Measurements from ENCODE around the gene SNTG2. TPM values are rescaled to one million over a fixed set of nuclear protein-coding genes. Genes with fewer than 3 reads are reported as not detected.

The SNTG2 gene
- total RNA-seq, 1 donor from 2014 or later = 0.47 TPM

- H3K36me3 ChIP-seq = no peaks in the 10 kb centered on the region
- H3K4me3 ChIP-seq = no peak overlapping the region
- no peaks in the 10 kb centered on the region for H3K9me3 ChIP-seq (replicated peaks)
- no peak overlapping the region for H3K27ac ChIP-seq (replicated peaks)
- DNase-seq = no peak
- peaks cover 9% of the 10 kb centered on the region for H3K27me3 ChIP-seq (ENCODE audit: low read depth)
- no peaks in the 10 kb centered on the region for H3K4me1 ChIP-seq
- no peak for TF ChIP-seq CTCF (IDR thresholded peaks at IDR 0.05; ENCODE audit: borderline replicate concordance)
- intact Hi-C loops (cut with micrococcal nuclease) = no loop called here
Observed at GRCh38 chr2:1305342-1306013, 354.8 kb downstream of the SNTG2 start.

GRCh38 chr2:1306014-1306686, 355.5 kb downstream of the SNTG2 start:
- Histone ChIP-seq H3K9me3 (replicated peaks) (no peaks in the 10 kb centered on the region), H3K36me3 (no peaks in the 10 kb centered on the region), H3K4me1 (no peaks in the 10 kb centered on the region), H3K27ac (replicated peaks) (no peak overlapping the region), H3K4me3 (no peak overlapping the region), H3K27me3 (ENCODE audit: low read depth) (peaks cover 5% of the 10 kb centered on the region)
- DNase-seq = no peak
- intact Hi-C loops (cut with micrococcal nuclease) = no loop called here
- no peak for TF ChIP-seq CTCF (IDR thresholded peaks at IDR 0.05; ENCODE audit: borderline replicate concordance)

- Histone ChIP-seq H3K27me3 (ENCODE audit: low read depth) (peaks cover 5% of the 10 kb centered on the region), H3K9me3 (replicated peaks) (no peaks in the 10 kb centered on the region), H3K4me3 (no peak overlapping the region), H3K36me3 (no peaks in the 10 kb centered on the region), H3K4me1 (no peaks in the 10 kb centered on the region), H3K27ac (replicated peaks) (no peak overlapping the region)
- intact Hi-C loops (cut with micrococcal nuclease) = no loop called here
- DNase-seq = no peak
- no peak for TF ChIP-seq CTCF (IDR thresholded peaks at IDR 0.05; ENCODE audit: borderline replicate concordance)
Observed at GRCh38 chr2:1306687-1307516, 356.3 kb downstream of the SNTG2 start.

- Histone ChIP-seq H3K9me3 (replicated peaks) (no peaks in the 10 kb centered on the region), H3K36me3 (no peaks in the 10 kb centered on the region), H3K4me3 (no peak overlapping the region), H3K4me1 (no peaks in the 10 kb centered on the region), H3K27ac (replicated peaks) (no peak overlapping the region), H3K27me3 (ENCODE audit: low read depth) (peaks cover 9% of the 10 kb centered on the region)
- intact Hi-C loops (cut with micrococcal nuclease) = no loop called here
- no peak for TF ChIP-seq CTCF (IDR thresholded peaks at IDR 0.05; ENCODE audit: borderline replicate concordance)
- no peak for DNase-seq
Observed at GRCh38 chr2:1307670-1308069, 357.0 kb downstream of the SNTG2 start.

- Histone ChIP-seq H3K9me3 (replicated peaks) (no peaks in the 10 kb centered on the region), H3K27ac (replicated peaks) (no peak overlapping the region), H3K4me1 (no peaks in the 10 kb centered on the region), H3K4me3 (no peak overlapping the region), H3K27me3 (ENCODE audit: low read depth) (peaks cover 17% of the 10 kb centered on the region), H3K36me3 (no peaks in the 10 kb centered on the region)
- DNase-seq = no peak
- TF ChIP-seq CTCF (IDR thresholded peaks at IDR 0.05; ENCODE audit: borderline replicate concordance) = no peak
- intact Hi-C loops (cut with micrococcal nuclease) = no loop called here
Observed at GRCh38 chr2:1308678-1309077, 358.0 kb downstream of the SNTG2 start.

All from left ventricle myocardium inferior (tissue), 1 donor.